Ishikawa (cell line): ENCODE results near the gene STRA6.

Source experiments
- CEBPB ChIP-seq: IDR thresholded peaks from 2 replicates; pipeline ENCODE4 v1.6.1; 2012
- EGR1 ChIP-seq: IDR thresholded peaks from 2 replicates; pipeline ENCODE4 v1.6.1; 2012
- EP300 ChIP-seq: IDR thresholded peaks from 2 replicates; pipeline ENCODE4 v1.6.1; 2012; ENCODE audit warnings: borderline replicate concordance
- RAD21 ChIP-seq: IDR thresholded peaks from 2 replicates; pipeline ENCODE4 v1.6.1; 2012; ENCODE audit warnings: low read depth
- TEAD4 ChIP-seq: IDR thresholded peaks from 2 replicates; pipeline ENCODE4 v1.6.1; 2012
- YY1 ChIP-seq: IDR thresholded peaks from 2 replicates; pipeline ENCODE4 v1.6.1; 2012; ENCODE audit warnings: low read depth
- TF ChIP-seq, protein P1 (sequence below): IDR thresholded peaks from 2 replicates; pipeline ENCODE4 v1.6.1; 2012
- TF ChIP-seq, protein P2 (sequence below): IDR thresholded peaks from 2 replicates; pipeline ENCODE4 v1.6.1; 2012; ENCODE audit warnings: low read depth, mild to moderate bottlenecking

DNA sequence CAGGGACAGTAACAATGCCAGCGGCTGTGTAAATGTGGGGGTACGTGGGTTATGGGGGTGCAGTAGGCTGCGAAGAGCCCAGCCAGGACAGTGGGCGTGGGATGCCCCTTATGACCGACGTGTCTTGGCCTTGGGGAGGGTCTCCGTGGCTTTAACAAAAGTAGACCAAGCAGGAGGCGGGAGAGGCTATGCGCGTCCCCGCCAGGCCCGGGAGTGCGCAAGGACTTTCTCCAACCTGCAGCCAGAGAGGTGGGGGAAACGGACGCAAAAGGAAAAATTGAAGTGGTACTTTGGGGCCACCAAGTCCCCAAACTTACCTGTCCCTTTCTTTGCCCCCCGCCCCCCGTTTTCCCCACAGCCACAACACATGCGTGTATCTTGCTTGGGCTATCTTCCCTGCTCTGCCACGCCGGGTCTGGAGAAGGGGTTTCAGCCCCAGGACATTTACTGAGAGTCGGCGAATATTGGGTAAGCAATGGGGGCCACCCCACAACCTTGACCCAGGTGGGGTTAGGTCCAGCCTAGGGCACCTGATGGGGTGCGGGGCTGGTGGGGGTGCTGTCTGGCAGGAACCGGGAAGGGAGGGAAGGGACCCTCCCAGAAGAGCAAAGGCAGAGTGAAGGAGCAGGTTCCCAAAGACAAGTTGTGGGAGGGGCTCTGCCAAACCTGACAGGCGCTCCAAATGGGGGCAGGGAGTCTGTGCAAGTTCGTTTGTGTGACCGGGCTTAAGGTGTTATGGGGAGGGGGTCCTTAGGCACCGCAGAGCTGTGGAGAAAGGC lies 71.5 kb downstream of the STRA6 start:
- TF ChIP-seq RAD21: no peak
- TF ChIP-seq EP300: no peak
- no peak for TF ChIP-seq EGR1
- TF ChIP-seq TEAD4: no peak
- TF ChIP-seq CEBPB: no peak
- TF ChIP-seq, protein P1, sequence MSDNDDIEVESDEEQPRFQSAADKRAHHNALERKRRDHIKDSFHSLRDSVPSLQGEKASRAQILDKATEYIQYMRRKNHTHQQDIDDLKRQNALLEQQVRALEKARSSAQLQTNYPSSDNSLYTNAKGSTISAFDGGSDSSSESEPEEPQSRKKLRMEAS: no peak
- TF ChIP-seq, protein P2, sequence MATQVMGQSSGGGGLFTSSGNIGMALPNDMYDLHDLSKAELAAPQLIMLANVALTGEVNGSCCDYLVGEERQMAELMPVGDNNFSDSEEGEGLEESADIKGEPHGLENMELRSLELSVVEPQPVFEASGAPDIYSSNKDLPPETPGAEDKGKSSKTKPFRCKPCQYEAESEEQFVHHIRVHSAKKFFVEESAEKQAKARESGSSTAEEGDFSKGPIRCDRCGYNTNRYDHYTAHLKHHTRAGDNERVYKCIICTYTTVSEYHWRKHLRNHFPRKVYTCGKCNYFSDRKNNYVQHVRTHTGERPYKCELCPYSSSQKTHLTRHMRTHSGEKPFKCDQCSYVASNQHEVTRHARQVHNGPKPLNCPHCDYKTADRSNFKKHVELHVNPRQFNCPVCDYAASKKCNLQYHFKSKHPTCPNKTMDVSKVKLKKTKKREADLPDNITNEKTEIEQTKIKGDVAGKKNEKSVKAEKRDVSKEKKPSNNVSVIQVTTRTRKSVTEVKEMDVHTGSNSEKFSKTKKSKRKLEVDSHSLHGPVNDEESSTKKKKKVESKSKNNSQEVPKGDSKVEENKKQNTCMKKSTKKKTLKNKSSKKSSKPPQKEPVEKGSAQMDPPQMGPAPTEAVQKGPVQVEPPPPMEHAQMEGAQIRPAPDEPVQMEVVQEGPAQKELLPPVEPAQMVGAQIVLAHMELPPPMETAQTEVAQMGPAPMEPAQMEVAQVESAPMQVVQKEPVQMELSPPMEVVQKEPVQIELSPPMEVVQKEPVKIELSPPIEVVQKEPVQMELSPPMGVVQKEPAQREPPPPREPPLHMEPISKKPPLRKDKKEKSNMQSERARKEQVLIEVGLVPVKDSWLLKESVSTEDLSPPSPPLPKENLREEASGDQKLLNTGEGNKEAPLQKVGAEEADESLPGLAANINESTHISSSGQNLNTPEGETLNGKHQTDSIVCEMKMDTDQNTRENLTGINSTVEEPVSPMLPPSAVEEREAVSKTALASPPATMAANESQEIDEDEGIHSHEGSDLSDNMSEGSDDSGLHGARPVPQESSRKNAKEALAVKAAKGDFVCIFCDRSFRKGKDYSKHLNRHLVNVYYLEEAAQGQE: no peak
- TF ChIP-seq YY1: no peak
